ENCODE data around the gene SNAI1.

SNAI1 gene

GRCh38 chr20:50037575-50037974, 54.8 kb downstream of the SNAI1 start:
- DNase-seq (ENCODE audit: low spot score) = no peak

- DNase-seq (ENCODE audit: low spot score) = no peak
Observed at GRCh38 chr20:50038169-50038568, 55.4 kb downstream of the SNAI1 start.
